PC-3 (cell line): ENCODE data around the gene LCE1E. TPM values are rescaled to one million over a fixed set of nuclear protein-coding genes. Genes with fewer than 3 reads are reported as not detected.

Experiments
- ATAC-seq: fragments of 200-7000 bp; cut with Tn5 transposase; 2 replicates; pipeline ENCODE4 v1.9.1; 2020; ENCODE audit warnings: mild to moderate bottlenecking, moderate library complexity
- BruUV-seq: library from RNA; stranded (reverse); fragments of 400-500 nt; replicated peaks from 2 replicates; lab custom pipeline; 2021; lab: Mats Ljungman, UMichigan
- CTCF ChIA-PET: fragments of 300-600 bp; sonication (Branson Sonifier 250); formaldehyde crosslinking; loops from one replicate; lab custom pipeline; 2022; ENCODE audit warnings: antibody characterized with exemption; lab: Charles Lee
- POLR2A ChIA-PET: fragments of 300-600 bp; sonication (Branson Sonifier 250); formaldehyde crosslinking; loops from one replicate; lab custom pipeline; 2022; ENCODE audit warnings: antibody characterized with exemption; ENCODE audit not compliant: unreplicated experiment; lab: Charles Lee
- DNase-seq: peaks from one replicate; pipeline ENCODE4 v3.0.0-alpha.2; 2015
- H2AFZ ChIP-seq: fragments of 300-600 bp; sonication (generic); 2 replicates; pipeline ENCODE4 v1.6.0; 2016; ENCODE audit warnings: antibody characterized with exemption, low read length
- H3F3A ChIP-seq: fragments of 300-600 bp; sonication (generic); one replicate; pipeline ENCODE4 v1.6.0; 2017; ENCODE audit warnings: antibody characterized with exemption, low read length, control low read depth, mild to moderate bottlenecking; ENCODE audit not compliant: unreplicated experiment
- H3K27ac ChIP-seq: fragments of 300-600 bp; sonication (generic); 2 replicates; pipeline ENCODE4 v1.5.1; 2016; ENCODE audit warnings: mild to moderate bottlenecking, low read length
- H3K27me3 ChIP-seq: fragments of 300-600 bp; sonication (generic); 2 replicates; pipeline ENCODE4 v1.6.1; 2016; ENCODE audit warnings: low read length, mixed read lengths
- H3K36me3 ChIP-seq: fragments of 300-600 bp; sonication (generic); 2 replicates; pipeline ENCODE4 v1.6.1; 2016; ENCODE audit warnings: low read depth, mixed run types, low read length, mixed read lengths
- H3K4me1 ChIP-seq: fragments of 300-600 bp; sonication (generic); 2 replicates; pipeline ENCODE4 v1.5.1; 2016; ENCODE audit warnings: low read length; ENCODE audit not compliant: insufficient read depth
- H3K4me2 ChIP-seq: fragments of 300-600 bp; sonication (generic); 2 replicates; pipeline ENCODE4 v1.6.0; 2016; ENCODE audit warnings: low read length
- H3K4me3 ChIP-seq: fragments of 300-600 bp; sonication (generic); 2 replicates; pipeline ENCODE4 v1.5.1; 2016; ENCODE audit warnings: mild to moderate bottlenecking, low read length, mixed read lengths
- H3K79me2 ChIP-seq: fragments of 300-600 bp; sonication (generic); 2 replicates; pipeline ENCODE4 v1.6.1; 2017; ENCODE audit warnings: low read length, mixed read lengths
- H3K9ac ChIP-seq: fragments of 300-600 bp; sonication (generic); 2 replicates; pipeline ENCODE4 v1.6.0; 2016; ENCODE audit warnings: mild to moderate bottlenecking, low read length
- H3K9me2 ChIP-seq: fragments of 300-600 bp; sonication (generic); replicated peaks from 2 replicates; pipeline ENCODE4 v1.6.1; 2016; ENCODE audit warnings: mixed run types, low read length, mixed read lengths
- H3K9me3 ChIP-seq: fragments of 300-600 bp; sonication (generic); 2 replicates; pipeline ENCODE4 v1.6.1; 2016; ENCODE audit warnings: low read length, mixed read lengths
- H4K20me1 ChIP-seq: fragments of 300-600 bp; sonication (generic); 2 replicates; pipeline ENCODE4 v1.6.1; 2016; ENCODE audit warnings: low read length, mixed read lengths
- CTCF ChIP-seq: fragments of 300-600 bp; sonication (generic); conservative IDR thresholded peaks from 2 replicates; pipeline ENCODE4 v1.5.1; 2017; ENCODE audit warnings: antibody characterized with exemption, low read depth, mild to moderate bottlenecking, low read length
- EZH2 ChIP-seq: fragments of 300-600 bp; sonication (generic); IDR thresholded peaks from one replicate; pipeline ENCODE4 v1.6.1; 2017; ENCODE audit warnings: antibody characterized with exemption, mild to moderate bottlenecking, low read length; ENCODE audit not compliant: unreplicated experiment
- EZH2phosphoT487 ChIP-seq: fragments of 300-600 bp; sonication (generic); IDR thresholded peaks from 2 replicates; pipeline ENCODE4 v1.6.1; 2018; ENCODE audit warnings: mild to moderate bottlenecking, antibody characterized with exemption, low read length, borderline replicate concordance
- intact Hi-C: fragments of 100-400 bp; cut with micrococcal nuclease; formaldehyde crosslinking; loops from 2 replicates; pipeline ENCODE4 v1.9.0; 2023
- total RNA-seq: library from RNA; depleted of rRNA; stranded (reverse); fragments of >200 nt; gene quantifications from 2 replicates; pipeline ENCODE4 v1.2.3, GENCODE V29; 2014

The LCE1E gene
- total RNA-seq, 1 experiment from 2014 or later = not detected

DNA sequence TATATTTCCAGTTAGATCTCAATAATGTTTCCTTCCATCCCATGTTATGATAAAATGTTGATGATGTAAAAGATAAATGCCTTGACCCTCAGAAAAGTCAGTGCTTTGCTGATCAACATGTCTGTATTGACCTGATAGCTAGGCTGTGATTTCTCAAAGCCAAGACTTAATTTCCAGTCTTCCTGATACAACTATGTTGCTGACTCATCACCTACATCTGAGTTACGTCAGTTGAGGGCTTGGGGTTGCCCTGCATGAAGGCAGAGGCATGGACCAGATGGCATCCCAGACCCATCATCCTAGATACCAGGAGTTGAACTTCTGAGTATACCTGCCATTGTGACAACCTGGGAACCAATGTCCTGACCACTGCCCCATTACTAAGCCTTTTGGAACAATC, 15.3 kb downstream of the LCE1E start:
- Histone ChIP-seq H3K9me3 (no peaks in the 10 kb centered on the region), H3K4me1 (no peaks in the 10 kb centered on the region), H4K20me1 (no peaks in the 10 kb centered on the region), H3K4me2 (no peak overlapping the region), H2AFZ (no peak overlapping the region), H3K36me3 (no peaks in the 10 kb centered on the region), H3K27ac (no peak overlapping the region), H3K9ac (no peak overlapping the region), H3K4me3 (no peak overlapping the region), H3K79me2 (no peaks in the 10 kb centered on the region), H3F3A (no peaks in the 10 kb centered on the region), H3K27me3 (peaks cover 16% of the 10 kb centered on the region), H3K9me2 (no peaks in the 10 kb centered on the region)
- DNase-seq = no peak
- intact Hi-C loops = no loop called here
- ChIA-PET CTCF (no interaction called here), POLR2A (no interaction called here)
- no TSS peak for BruUV-seq
- TF ChIP-seq EZH2phosphoT487 = no peak
- no peak for TF ChIP-seq EZH2
- TF ChIP-seq CTCF = no peak
- ATAC-seq = no peak

DNA sequence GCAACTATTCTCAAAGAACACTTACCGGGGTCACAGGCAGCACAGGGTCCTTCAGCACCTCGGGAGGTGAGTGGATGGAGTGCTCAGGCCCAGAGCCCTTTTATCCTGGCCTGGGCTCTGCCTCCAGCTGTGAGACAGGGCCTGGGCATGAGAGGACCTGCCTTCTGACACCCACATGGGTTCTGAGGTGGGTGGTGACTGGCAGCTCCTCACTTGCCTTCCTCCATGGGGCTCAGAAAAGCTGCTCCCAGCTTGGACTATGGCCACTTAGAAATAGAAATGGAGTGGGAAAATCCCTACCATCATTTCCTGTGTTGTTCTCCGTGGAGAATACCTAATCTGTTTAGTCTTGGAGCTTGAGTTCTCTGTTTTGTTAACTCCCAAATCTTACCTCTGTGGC, 20.5 kb downstream of the LCE1E start, which contains the start of gene LCE1C:
TSS of gene LCE1C (minus strand) at position 76 of the 400 bp plus-strand sequence. CDS start 1,173 bp downstream, outside the sequence.
- Histone ChIP-seq H3K9me3 (no peaks in the 10 kb centered on the region), H2AFZ (no peak within 1 kb of the TSS), H3K9ac (no peak within 1 kb of the TSS), H3K4me3 (no peak within 1 kb of the TSS), H3K27ac (no peak within 1 kb of the TSS), H3K27me3 (peaks cover 33% of the 10 kb centered on the region), H3K4me2 (no peak within 1 kb of the TSS), H4K20me1 (no peaks in the 10 kb centered on the region), H3F3A (no peaks in the 10 kb centered on the region), H3K9me2 (no peaks in the 10 kb centered on the region), H3K36me3 (no peaks in the 10 kb centered on the region), H3K79me2 (no peaks in the 10 kb centered on the region), H3K4me1 (no peaks in the 10 kb centered on the region)
- ChIA-PET POLR2A (no interaction called here), CTCF (no interaction called here)
- ATAC-seq (no peak), DNase-seq (no peak)
- no peak for TF ChIP-seq EZH2
- TF ChIP-seq EZH2phosphoT487 = no peak
- TF ChIP-seq CTCF = no peak
- intact Hi-C loops = no loop called here
- no TSS peak for BruUV-seq

DNA sequence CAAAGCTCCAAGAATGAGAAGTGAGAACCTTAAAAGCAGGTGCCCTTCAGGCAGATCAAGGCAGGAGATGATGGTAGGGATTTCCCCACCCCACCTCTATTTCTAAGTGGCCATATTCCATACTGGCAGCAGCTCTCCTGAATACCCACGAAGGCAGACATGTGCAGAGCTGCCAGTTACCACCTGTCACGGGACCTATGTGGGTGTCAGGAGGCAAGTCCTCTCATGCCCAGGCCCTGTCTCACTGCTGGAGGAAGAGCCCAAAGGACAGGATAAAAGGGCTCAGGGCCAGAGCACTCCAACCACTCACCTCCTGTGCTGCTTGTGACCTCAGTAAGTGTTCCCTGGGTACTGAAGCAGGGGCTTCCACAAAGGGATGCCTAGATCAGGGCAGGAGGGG, 25.0 kb downstream of the LCE1E start:
- intact Hi-C loops = no loop called here
- H3K9me2 ChIP-seq = no peaks in the 10 kb centered on the region
- H3K27ac ChIP-seq = no peak overlapping the region
- TF ChIP-seq EZH2phosphoT487 = no peak
- TF ChIP-seq CTCF = no peak
- no peak for TF ChIP-seq EZH2
- no peaks in the 10 kb centered on the region for H3K9me3 ChIP-seq
- no peaks in the 10 kb centered on the region for H3K36me3 ChIP-seq
- DNase-seq (no peak), ATAC-seq (no peak)
- no peaks in the 10 kb centered on the region for H3K79me2 ChIP-seq
- H3K4me2 ChIP-seq = no peak overlapping the region
- H3F3A ChIP-seq = no peaks in the 10 kb centered on the region
- H3K4me1 ChIP-seq = no peaks in the 10 kb centered on the region
- H2AFZ ChIP-seq = no peak overlapping the region
- peaks cover 36% of the 10 kb centered on the region for H3K27me3 ChIP-seq
- no TSS peak for BruUV-seq
- H3K4me3 ChIP-seq = no peak overlapping the region
- no peaks in the 10 kb centered on the region for H4K20me1 ChIP-seq
- ChIA-PET CTCF (no interaction called here), POLR2A (no interaction called here)
- no peak overlapping the region for H3K9ac ChIP-seq
